OCI-LY1 (cell line): ENCODE results near the gene MSH3.
"Not testable (repeated sequence)": the region's sequence is repeated elsewhere in the genome, so short reads cannot be mapped to it uniquely, and the experiment has no call there.

Experiments used
- H2AFZ ChIP-seq: fragments of 200-600 bp; sonication (generic), shearing (Covaris generic); 2 replicates; pipeline ENCODE4 v1.6.0; 2014; ENCODE audit warnings: antibody characterized with exemption, mild to moderate bottlenecking, low read length
- H3F3A ChIP-seq: fragments of 200-600 bp; sonication (generic), shearing (Covaris generic); 2 replicates; pipeline ENCODE4 v1.6.0; 2014; ENCODE audit warnings: mild to moderate bottlenecking, antibody characterized with exemption, low read length, moderate library complexity; ENCODE audit not compliant: insufficient read depth
- H3K27ac ChIP-seq: fragments of 200-600 bp; sonication (generic); 2 replicates; pipeline ENCODE4 v1.5.1; 2014; ENCODE audit warnings: low read length, mixed run types, mild to moderate bottlenecking, low read depth; ENCODE audit not compliant: poor library complexity, severe bottlenecking
- H3K27me3 ChIP-seq: fragments of 200-600 bp; sonication (generic); 2 replicates; pipeline ENCODE4 v1.6.0; 2014; ENCODE audit warnings: antibody characterized with exemption, mild to moderate bottlenecking, low read length, moderate library complexity; ENCODE audit not compliant: insufficient read depth
- H3K36me3 ChIP-seq: fragments of 200-600 bp; sonication (generic); 2 replicates; pipeline ENCODE4 v1.6.1; 2014; ENCODE audit warnings: mild to moderate bottlenecking, antibody characterized with exemption, low read length, moderate library complexity, mixed read lengths; ENCODE audit not compliant: insufficient read depth
- H3K4me1 ChIP-seq: fragments of 200-600 bp; sonication (generic); 2 replicates; pipeline ENCODE4 v1.5.1; 2014; ENCODE audit warnings: mild to moderate bottlenecking, low read length, moderate library complexity; ENCODE audit not compliant: insufficient read depth, severe bottlenecking
- H3K4me2 ChIP-seq: fragments of 200-600 bp; sonication (generic), shearing (Covaris generic); 2 replicates; pipeline ENCODE4 v1.6.1; 2014; ENCODE audit warnings: low read length
- H3K4me3 ChIP-seq: fragments of 200-600 bp; sonication (generic); 2 replicates; pipeline ENCODE4 v1.5.1; 2014; ENCODE audit warnings: low read length, low read depth, mild to moderate bottlenecking, mixed read lengths; ENCODE audit not compliant: poor library complexity, severe bottlenecking
- H3K79me2 ChIP-seq: fragments of 200-600 bp; shearing (Covaris generic); 2 replicates; pipeline ENCODE4 v1.6.1; 2016; ENCODE audit warnings: mixed run types, low read length, mixed read lengths; ENCODE audit not compliant: insufficient read depth
- H3K9ac ChIP-seq: fragments of 200-600 bp; sonication (generic), shearing (Covaris generic); 2 replicates; pipeline ENCODE4 v1.6.1; 2014; ENCODE audit warnings: mild to moderate bottlenecking, low read length, mixed read lengths
- H3K9me2 ChIP-seq: fragments of 200-600 bp; sonication (generic), shearing (Covaris generic); 2 replicates; pipeline ENCODE4 v1.6.1; 2014; ENCODE audit warnings: low read depth, mild to moderate bottlenecking, low read length, mixed read lengths
- H3K9me3 ChIP-seq: fragments of 200-600 bp; shearing (Covaris generic); 2 replicates; pipeline ENCODE4 v1.6.1; 2014; ENCODE audit warnings: low read length, mixed read lengths
- H4K20me1 ChIP-seq: fragments of 200-600 bp; sonication (generic), shearing (Covaris generic); 2 replicates; pipeline ENCODE4 v1.6.0; 2016; ENCODE audit warnings: mild to moderate bottlenecking, low read length; ENCODE audit not compliant: insufficient read depth
- CTCF ChIP-seq: fragments of 200-600 bp; sonication (generic), shearing (Covaris generic); IDR thresholded peaks from 2 replicates; pipeline ENCODE4 v1.5.1; 2017; ENCODE audit warnings: mild to moderate bottlenecking, antibody characterized with exemption, low read length, moderate library complexity, mixed read lengths
- EZH2 ChIP-seq: fragments of 200-600 bp; sonication (generic), shearing (Covaris generic); IDR thresholded peaks from 2 replicates; pipeline ENCODE4 v1.8.0; 2017; ENCODE audit warnings: borderline replicate concordance, mixed run types, mild to moderate bottlenecking, antibody characterized with exemption, low read length, moderate library complexity, mixed read lengths

MSH3 gene

GRCh38 chr5:80822640-80823039 is 168.2 kb downstream of the MSH3 start:
- H3K9ac ChIP-seq, result no peak overlapping the region
- no peaks in the 10 kb centered on the region for H3K79me2 ChIP-seq

GRCh38 chr5:80824159-80824558 is 169.7 kb downstream of the MSH3 start:
- not testable (repeated sequence) for H3K4me3 ChIP-seq, H3F3A ChIP-seq, H2AFZ ChIP-seq, H3K4me1 ChIP-seq, H3K79me2 ChIP-seq, H4K20me1 ChIP-seq, H3K9ac ChIP-seq, H3K27ac ChIP-seq, H3K9me3 ChIP-seq, H3K9me2 ChIP-seq, H3K4me2 ChIP-seq, H3K27me3 ChIP-seq
- H3K36me3 ChIP-seq, result peaks cover 13% of the 10 kb centered on the region

More at GRCh38 chr5:80822640-80823039, 168.2 kb downstream of the MSH3 start:
- H3K9me2 ChIP-seq, result no peaks in the 10 kb centered on the region
- no peaks in the 10 kb centered on the region for H4K20me1 ChIP-seq
- 0 out of 2 replicates have a peak, but pooled peaks cover 3% of the 10 kb centered on the region for H3K36me3 ChIP-seq
- no peak overlapping the region for H3K27ac ChIP-seq
- H2AFZ ChIP-seq, result no peak overlapping the region
- H3K4me1 ChIP-seq, result no peaks in the 10 kb centered on the region
- H3K4me3 ChIP-seq, result no peak overlapping the region
- 0 out of 2 replicates have a peak, but pooled peaks cover 2% of the 10 kb centered on the region for H3K9me3 ChIP-seq
- no peaks in the 10 kb centered on the region for H3F3A ChIP-seq
- TF ChIP-seq CTCF, result no peak
- TF ChIP-seq EZH2, result no peak
- no peaks in the 10 kb centered on the region for H3K27me3 ChIP-seq
- no peak overlapping the region for H3K4me2 ChIP-seq

DNA sequence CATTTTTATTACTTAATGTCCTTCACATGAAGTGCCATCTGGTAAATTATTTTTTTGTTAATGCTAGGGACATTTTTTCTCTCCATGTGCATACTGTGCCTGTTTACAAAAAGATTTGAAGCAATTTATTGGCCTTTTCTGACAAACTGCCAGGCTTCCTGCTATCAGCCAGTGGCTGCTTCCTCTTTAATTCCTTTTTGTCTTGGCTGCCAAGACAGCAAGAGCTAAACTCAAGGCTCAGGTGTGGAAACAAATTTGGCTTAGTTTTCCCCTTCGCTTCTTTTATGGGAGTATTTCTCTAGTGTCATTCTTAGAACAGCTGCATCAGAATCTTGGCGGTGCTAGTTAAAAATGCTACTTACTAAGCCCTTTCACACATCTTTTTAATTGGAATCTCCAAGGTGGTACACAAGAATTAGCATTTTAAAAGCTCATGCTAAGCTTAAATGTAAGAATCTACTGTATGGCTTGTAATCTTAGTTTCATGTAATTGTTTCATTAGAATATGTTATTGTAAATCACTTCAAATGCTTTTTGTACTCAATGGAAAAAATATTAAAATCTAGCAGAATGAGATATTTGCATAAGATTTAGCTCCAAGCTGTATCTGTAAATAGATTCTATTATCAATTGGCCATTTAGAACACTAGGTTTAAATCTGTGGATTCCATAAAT is 171.5 kb downstream of the MSH3 start:
- no peak for TF ChIP-seq EZH2
- TF ChIP-seq CTCF, result no peak
- Histone ChIP-seq H3K9me3 (peaks cover 10% of the 10 kb centered on the region; the same call in 1 of the 2 replicates), H3K4me2 (no peak overlapping the region), H4K20me1 (no peaks in the 10 kb centered on the region), H3K9ac (no peak overlapping the region), H3F3A (no peaks in the 10 kb centered on the region), H3K79me2 (no peaks in the 10 kb centered on the region), H3K4me3 (no peak overlapping the region), H3K36me3 (peaks cover 13% of the 10 kb centered on the region), H2AFZ (no peak overlapping the region), H3K4me1 (no peaks in the 10 kb centered on the region), H3K27ac (no peak overlapping the region), H3K27me3 (no peaks in the 10 kb centered on the region), H3K9me2 (no peaks in the 10 kb centered on the region)

DNA sequence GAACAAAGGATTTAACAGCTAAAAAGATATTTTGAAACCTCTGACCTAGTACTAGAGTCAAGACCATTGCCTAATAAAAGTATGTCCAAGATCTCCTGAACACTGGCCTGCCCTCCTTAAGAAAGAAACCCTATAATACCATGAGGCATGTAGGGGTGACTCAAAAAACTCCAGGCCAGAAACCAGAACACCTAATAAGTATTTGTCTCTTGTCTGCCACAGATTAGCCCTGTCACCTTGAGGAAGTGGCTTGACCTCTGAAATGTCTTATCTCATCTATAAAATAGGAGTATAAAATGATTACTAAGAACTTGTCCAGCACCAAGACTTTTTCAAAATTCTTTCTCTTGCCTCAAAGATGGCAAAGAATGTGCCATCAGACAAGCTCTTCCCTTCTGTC is 180.3 kb downstream of the MSH3 start:
- Histone ChIP-seq H3K9ac (no peak overlapping the region), H3K4me3 (no peak overlapping the region), H3K9me2 (no peaks in the 10 kb centered on the region), H3K27me3 (no peaks in the 10 kb centered on the region), H3K27ac (no peak overlapping the region), H3F3A (no peaks in the 10 kb centered on the region), H3K4me2 (no peak overlapping the region), H2AFZ (no peak overlapping the region), H3K9me3 (no peaks in the 10 kb centered on the region), H3K4me1 (no peaks in the 10 kb centered on the region), H3K79me2 (no peaks in the 10 kb centered on the region), H3K36me3 (no peaks in the 10 kb centered on the region), H4K20me1 (no peaks in the 10 kb centered on the region)
- TF ChIP-seq EZH2 (no peak), CTCF (no peak)
